Epithelial cell of proximal tubule (primary cell): ENCODE data around the gene RBP7. TPM values are rescaled to one million over a fixed set of nuclear protein-coding genes. Genes with fewer than 3 reads are reported as not detected.

Source experiments
- total RNA-seq: library from RNA; depleted of rRNA; stranded (reverse); fragments of >200 nt; gene quantifications from 2 replicates; pipeline ENCODE4 v1.2.3, GENCODE V29; 2015

The RBP7 gene
- total RNA-seq, 1 donor from 2014 or later = 24.3 TPM

Other genes starting within 250 kb of the RBP7 start
- 79.7 and 87.5 TPM in 2 replicates for gene CLSTN1, start 173.3 kb upstream of the RBP7 start, total RNA-seq
- gene CTNNBIP1, start 87.0 kb upstream of the RBP7 start, total RNA-seq = 25.5 and 26.8 TPM in 2 replicates
- gene LZIC, start 53.8 kb upstream of the RBP7 start, total RNA-seq = 20.6 and 23.3 TPM in 2 replicates
- gene NMNAT1, start 53.8 kb upstream of the RBP7 start, total RNA-seq = 2.2 and 5.6 TPM in 2 replicates
- gene UBE4B, start 35.7 kb downstream of the RBP7 start, total RNA-seq = 30.8 and 39.3 TPM in 2 replicates
- 16.6 and 20.9 TPM in 2 replicates for gene KIF1B, start 213.3 kb downstream of the RBP7 start, total RNA-seq